HG03469 (cell line): ENCODE measurements around the gene DRICH1.
"Not testable (repeated sequence)": the region's sequence is repeated elsewhere in the genome, so short reads cannot be mapped to it uniquely, and the experiment has no call there.

Source experiments
- ATAC-seq: cut with Tn5 transposase; IDR thresholded peaks from one replicate; pipeline ENCODE4 v1.9.1; 2021; ENCODE audit warnings: mild to moderate bottlenecking, moderate library complexity, moderate number of reproducible peaks; ENCODE audit not compliant: unreplicated experiment

DRICH1 gene

GRCh38 chr22:23603266-23603665, 28.9 kb downstream of the DRICH1 start:
- no peak for ATAC-seq

DNA sequence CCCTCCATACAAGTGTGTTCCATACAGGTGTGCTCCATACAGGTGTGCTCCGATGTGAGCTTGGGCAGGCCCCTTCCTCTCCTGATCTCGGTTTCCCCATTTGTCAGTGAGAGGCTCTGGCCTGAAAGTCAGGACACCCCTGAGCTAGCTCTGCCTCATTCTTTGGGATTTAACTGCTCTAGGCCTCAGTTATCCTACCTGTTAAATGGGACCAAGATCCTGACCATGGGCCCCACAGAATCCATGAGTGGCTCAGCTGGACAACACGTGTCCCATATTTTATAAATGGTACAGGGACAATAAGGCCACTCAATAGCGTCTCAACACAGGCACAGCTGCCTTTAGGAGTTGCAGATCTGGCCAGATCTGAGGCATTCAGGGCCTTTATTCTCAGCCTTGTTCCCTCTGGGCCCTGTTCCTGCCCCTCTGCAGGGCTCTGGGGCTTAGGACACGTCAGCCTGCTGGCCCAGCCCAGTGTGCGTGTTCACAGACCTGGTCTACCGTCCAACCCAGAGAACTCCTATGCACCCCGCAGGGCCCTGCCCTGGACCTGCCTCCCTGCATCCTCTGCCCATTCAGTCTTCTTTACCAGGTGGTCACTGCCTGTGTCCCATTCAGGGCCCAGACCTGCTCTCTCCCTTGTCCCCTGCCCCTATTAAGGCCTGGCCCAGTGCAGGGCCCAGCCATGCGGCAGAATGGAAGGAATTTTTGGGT, 33.2 kb downstream of the DRICH1 start:
- no peak for ATAC-seq

DNA sequence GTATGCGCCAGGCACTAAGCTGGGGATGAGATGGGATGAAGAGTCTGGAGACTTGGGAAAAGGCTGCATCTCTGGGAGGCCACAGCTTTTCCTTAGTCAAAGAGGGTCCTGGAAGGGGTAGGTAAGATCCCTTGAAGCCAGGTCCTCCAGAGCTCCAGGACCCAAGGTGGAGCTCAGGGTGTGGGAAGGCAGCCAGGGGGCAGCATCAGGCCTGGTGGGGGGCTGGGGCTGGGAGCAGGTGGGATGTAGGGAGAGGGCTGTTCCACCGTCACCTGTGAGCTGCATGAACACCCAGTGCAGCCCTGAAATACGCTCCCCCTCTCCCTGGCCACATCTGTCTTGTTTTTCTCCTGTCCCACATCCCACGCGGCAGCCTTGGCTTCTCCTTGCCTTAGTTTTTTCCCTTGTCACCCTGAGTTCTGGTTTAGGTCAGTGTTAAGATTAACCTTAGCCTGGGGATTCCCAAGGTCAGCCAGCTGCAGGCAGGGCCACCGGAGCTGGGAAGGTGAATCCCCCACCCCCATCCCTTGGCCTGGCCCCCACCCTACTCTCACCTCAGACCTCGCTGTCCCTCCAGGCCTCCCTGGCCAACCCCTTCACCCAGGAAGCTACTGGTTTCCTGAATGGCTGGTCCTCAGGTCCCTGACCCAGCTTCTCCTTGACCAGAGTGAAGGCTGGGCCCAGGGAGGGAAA, 34.4 kb downstream of the DRICH1 start:
- not testable (repeated sequence) for ATAC-seq

GRCh38 chr22:23595904-23596303, 36.2 kb downstream of the DRICH1 start:
- not testable (repeated sequence) for ATAC-seq

GRCh38 chr22:23591846-23592245, 40.3 kb downstream of the DRICH1 start:
- ATAC-seq: no peak

DNA sequence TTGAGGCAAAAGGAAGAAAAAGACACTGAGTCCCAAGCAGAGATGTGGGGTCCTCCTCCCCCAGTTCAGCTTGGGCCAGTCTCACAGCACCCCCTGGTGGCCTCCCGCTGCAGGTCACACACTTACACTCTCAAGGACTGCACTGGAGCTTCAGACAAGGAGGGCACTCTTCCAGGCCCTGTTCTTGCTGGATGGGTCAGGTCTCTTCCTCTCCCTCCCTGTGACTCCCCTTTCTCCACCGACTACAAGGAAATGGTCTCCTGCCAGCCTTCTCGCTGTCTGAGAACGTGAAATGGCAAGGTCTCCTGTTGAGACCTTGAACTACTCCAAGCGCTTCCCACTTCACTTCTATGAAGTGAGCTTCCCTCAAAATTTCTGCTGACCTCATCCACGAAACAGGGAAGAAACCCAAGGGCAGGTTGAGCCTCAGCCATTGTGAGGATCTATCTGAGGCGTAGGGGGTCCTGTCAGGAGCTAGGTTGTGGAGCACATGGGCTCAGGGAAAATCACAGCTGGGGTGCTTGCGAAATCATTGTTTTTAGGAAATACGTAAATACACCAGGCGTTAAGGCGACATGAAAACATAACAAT, 40.8 kb downstream of the DRICH1 start:
- no peak for ATAC-seq

DNA sequence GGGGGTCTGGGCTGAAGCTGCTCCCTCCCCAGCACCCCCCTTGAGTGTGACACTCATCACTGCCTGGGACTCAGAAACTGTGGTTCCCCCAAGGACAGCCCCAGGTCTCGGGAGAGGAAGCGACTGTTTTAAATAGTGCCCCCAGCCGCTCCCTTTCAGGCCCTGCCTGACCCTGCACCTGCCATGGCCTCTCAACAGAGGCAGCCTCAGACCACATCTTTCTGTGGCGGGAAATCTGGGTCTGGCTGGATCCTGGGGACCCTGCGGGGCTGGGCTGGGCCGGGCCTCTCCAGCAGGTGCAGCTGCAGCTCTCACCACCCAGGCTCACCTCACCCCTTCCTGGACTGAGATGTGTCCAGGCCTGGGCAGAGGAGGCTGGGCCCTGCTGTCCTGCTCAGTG, 48.3 kb downstream of the DRICH1 start:
- ATAC-seq: no peak

DNA sequence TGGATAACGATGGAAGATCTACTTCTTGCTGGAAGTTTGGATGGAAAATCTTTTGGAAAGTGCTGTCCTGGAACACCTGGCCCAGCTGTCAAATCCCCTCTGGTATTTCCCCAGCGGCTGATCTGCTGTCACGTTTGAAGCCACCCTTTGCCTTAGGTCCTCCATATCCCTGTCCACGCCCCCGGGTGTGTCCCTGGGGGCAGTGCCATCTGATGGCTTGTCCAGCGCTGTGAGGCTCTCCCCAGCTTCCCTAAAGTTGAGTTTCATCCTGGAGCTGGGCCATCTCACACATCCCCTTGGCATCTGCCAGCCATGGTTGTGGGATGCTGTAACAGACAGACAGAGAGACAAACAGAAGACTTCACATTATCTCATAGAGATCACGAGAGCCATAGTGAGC, 49.0 kb downstream of the DRICH1 start:
- no peak for ATAC-seq

- no peak for ATAC-seq
Measured at GRCh38 chr22:23581260-23581650, 50.9 kb downstream of the DRICH1 start.

GRCh38 chr22:23580576-23581259, 51.4 kb downstream of the DRICH1 start:
- no peak for ATAC-seq

- ATAC-seq: no peak
Measured at GRCh38 chr22:23579870-23580575, 52.1 kb downstream of the DRICH1 start, which contains the start of gene IGLL1. IGLL1 (minus strand) TSS chr22:23580290; CDS start chr22:23580190, 100 bp downstream.

- ATAC-seq: no peak
Measured at GRCh38 chr22:23579280-23579679, 52.8 kb downstream of the DRICH1 start.

- ATAC-seq: no peak
Measured at GRCh38 chr22:23578306-23578705, 53.8 kb downstream of the DRICH1 start.

GRCh38 chr22:23576681-23577080, 55.4 kb downstream of the DRICH1 start:
- no peak for ATAC-seq

- no peak for ATAC-seq
Measured at GRCh38 chr22:23575601-23576000, 56.5 kb downstream of the DRICH1 start.

- ATAC-seq: no peak
Measured at GRCh38 chr22:23574877-23575276, 57.2 kb downstream of the DRICH1 start.

GRCh38 chr22:23574371-23574811, 57.7 kb downstream of the DRICH1 start:
- no peak for ATAC-seq

DNA sequence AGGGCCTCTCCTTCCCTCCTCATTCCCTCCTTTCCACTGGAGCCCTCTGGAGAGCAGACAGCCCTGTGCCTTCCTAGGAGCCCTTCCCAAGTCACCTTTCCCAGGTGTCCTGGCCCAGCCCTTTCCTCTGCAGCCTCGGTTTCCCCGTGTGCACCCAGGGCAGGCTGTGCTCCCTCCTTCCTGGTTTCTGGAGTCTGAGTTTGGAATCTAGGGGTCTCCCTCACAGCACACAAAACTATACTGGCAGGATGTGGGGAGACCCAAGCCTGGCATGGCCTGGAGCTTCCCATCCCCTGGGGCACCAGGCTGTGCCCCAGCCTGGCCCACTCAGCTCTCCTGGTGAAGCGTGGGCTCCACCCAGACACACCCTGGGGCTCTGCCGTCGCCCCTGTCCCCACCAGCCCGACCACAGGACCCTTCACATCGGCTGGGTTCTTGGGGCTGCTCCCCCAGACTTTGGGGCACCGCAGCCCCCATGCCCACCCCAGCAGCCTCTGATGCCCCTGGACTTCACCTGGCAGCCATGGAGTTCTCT, 58.4 kb downstream of the DRICH1 start:
- not testable (repeated sequence) for ATAC-seq

- not testable (repeated sequence) for ATAC-seq
Measured at GRCh38 chr22:23573106-23573505, 59.0 kb downstream of the DRICH1 start.

- no peak for ATAC-seq
Measured at GRCh38 chr22:23571486-23571885, 60.6 kb downstream of the DRICH1 start.
